ENCODE data around the gene MON1A.

MON1A gene

DNA sequence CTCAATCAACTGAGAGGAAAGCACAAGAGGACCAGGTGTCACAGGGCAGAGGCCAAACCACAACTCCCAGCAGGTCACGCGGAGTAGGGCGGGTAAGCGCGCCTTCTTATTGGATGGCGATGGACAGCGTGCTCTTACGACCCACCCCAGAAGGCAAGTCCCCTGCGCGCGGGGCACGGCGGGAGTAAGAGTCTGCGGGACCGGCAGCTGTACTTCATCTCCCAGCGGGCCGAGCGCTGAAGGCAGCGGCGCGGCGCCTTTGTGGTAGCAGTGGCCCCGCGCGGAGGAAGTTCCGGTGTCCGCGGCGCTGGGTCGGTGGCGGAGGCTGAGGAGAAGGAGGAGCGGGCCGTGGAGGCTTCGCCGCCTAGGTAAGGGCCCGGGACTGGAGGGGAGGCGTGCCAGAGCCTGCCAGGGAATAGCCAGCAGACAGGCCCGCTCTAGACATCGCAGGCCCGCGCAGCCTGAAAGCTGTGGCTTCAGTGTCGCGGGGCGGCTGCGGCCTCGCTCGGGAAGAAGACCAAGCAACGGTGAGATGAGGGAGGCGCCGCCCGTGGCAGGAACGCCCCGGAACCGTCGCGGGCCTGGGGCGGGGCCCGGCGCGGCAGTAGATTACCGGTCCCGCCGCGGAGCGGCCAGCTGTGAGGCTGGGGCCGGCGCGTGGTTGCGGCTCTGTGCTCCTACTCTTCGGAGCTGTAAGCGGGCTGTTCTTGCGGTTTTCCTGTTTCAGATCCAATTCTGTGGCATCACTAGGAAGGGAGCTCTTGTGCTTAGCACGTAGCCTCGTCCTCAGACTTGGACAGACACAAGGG lies 10.5 kb upstream of the MON1A start, which contains the start of gene RBM6 (continued):
- TF ChIP-seq, protein P1, sequence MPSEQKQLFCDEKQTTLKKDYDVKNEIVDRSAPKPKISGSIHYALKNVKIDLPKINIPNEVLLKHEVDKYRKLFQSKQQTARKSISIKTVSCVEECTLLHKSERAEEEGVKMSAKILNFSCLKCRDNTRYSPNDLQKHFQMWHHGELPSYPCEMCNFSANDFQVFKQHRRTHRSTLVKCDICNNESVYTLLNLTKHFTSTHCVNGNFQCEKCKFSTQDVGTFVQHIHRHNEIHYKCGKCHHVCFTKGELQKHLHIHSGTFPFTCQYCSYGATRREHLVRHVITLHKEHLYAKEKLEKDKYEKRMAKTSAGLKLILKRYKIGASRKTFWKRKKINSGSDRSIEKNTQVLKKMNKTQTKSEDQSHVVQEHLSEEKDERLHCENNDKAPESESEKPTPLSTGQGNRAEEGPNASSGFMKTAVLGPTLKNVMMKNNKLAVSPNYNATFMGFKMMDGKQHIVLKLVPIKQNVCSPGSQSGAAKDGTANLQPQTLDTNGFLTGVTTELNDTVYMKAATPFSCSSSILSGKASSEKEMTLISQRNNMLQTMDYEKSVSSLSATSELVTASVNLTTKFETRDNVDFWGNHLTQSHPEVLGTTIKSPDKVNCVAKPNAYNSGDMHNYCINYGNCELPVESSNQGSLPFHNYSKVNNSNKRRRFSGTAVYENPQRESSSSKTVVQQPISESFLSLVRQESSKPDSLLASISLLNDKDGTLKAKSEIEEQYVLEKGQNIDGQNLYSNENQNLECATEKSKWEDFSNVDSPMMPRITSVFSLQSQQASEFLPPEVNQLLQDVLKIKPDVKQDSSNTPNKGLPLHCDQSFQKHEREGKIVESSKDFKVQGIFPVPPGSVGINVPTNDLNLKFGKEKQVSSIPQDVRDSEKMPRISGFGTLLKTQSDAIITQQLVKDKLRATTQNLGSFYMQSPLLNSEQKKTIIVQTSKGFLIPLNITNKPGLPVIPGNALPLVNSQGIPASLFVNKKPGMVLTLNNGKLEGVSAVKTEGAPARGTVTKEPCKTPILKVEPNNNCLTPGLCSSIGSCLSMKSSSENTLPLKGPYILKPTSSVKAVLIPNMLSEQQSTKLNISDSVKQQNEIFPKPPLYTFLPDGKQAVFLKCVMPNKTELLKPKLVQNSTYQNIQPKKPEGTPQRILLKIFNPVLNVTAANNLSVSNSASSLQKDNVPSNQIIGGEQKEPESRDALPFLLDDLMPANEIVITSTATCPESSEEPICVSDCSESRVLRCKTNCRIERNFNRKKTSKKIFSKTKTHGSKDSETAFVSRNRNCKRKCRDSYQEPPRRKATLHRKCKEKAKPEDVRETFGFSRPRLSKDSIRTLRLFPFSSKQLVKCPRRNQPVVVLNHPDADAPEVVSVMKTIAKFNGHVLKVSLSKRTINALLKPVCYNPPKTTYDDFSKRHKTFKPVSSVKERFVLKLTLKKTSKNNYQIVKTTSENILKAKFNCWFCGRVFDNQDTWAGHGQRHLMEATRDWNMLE (tag by site-specific recombination; conservative IDR thresholded peaks at IDR 0.05; ENCODE audit: low read depth) = peak; percentile 63
- no peak for TF ChIP-seq ZNF121 (tag by site-specific recombination; IDR thresholded peaks at IDR 0.05)
- peak; percentile 90; the same call in 1 of the 2 replicates for TF ChIP-seq KLF8 (tag by site-specific recombination; IDR thresholded peaks at IDR 0.05)
- TF ChIP-seq KLF10 (tag by site-specific recombination; IDR thresholded peaks at IDR 0.05) = no peak
- TF ChIP-seq, protein P2, sequence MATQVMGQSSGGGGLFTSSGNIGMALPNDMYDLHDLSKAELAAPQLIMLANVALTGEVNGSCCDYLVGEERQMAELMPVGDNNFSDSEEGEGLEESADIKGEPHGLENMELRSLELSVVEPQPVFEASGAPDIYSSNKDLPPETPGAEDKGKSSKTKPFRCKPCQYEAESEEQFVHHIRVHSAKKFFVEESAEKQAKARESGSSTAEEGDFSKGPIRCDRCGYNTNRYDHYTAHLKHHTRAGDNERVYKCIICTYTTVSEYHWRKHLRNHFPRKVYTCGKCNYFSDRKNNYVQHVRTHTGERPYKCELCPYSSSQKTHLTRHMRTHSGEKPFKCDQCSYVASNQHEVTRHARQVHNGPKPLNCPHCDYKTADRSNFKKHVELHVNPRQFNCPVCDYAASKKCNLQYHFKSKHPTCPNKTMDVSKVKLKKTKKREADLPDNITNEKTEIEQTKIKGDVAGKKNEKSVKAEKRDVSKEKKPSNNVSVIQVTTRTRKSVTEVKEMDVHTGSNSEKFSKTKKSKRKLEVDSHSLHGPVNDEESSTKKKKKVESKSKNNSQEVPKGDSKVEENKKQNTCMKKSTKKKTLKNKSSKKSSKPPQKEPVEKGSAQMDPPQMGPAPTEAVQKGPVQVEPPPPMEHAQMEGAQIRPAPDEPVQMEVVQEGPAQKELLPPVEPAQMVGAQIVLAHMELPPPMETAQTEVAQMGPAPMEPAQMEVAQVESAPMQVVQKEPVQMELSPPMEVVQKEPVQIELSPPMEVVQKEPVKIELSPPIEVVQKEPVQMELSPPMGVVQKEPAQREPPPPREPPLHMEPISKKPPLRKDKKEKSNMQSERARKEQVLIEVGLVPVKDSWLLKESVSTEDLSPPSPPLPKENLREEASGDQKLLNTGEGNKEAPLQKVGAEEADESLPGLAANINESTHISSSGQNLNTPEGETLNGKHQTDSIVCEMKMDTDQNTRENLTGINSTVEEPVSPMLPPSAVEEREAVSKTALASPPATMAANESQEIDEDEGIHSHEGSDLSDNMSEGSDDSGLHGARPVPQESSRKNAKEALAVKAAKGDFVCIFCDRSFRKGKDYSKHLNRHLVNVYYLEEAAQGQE (tag by site-specific recombination; IDR thresholded peaks at IDR 0.05) = no peak
- TF ChIP-seq ZNF391 (tag by site-specific recombination; IDR thresholded peaks at IDR 0.05; ENCODE audit: borderline replicate concordance, low read depth) = peak; percentile 59; the same call in 1 of the 2 replicates
- peak; percentile 89 for TF ChIP-seq KLF1 (tag by site-specific recombination; IDR thresholded peaks at IDR 0.05)
- peak; percentile 88 for TF ChIP-seq SP3 (tag by site-specific recombination; IDR thresholded peaks at IDR 0.05)
- TF ChIP-seq, protein P3, sequence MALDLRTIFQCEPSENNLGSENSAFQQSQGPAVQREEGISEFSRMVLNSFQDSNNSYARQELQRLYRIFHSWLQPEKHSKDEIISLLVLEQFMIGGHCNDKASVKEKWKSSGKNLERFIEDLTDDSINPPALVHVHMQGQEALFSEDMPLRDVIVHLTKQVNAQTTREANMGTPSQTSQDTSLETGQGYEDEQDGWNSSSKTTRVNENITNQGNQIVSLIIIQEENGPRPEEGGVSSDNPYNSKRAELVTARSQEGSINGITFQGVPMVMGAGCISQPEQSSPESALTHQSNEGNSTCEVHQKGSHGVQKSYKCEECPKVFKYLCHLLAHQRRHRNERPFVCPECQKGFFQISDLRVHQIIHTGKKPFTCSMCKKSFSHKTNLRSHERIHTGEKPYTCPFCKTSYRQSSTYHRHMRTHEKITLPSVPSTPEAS (tag by site-specific recombination; IDR thresholded peaks at IDR 0.05) = no peak
- no peak for TF ChIP-seq ZNF521 (tag by site-specific recombination; IDR thresholded peaks at IDR 0.05)
- TF ChIP-seq, protein P4, sequence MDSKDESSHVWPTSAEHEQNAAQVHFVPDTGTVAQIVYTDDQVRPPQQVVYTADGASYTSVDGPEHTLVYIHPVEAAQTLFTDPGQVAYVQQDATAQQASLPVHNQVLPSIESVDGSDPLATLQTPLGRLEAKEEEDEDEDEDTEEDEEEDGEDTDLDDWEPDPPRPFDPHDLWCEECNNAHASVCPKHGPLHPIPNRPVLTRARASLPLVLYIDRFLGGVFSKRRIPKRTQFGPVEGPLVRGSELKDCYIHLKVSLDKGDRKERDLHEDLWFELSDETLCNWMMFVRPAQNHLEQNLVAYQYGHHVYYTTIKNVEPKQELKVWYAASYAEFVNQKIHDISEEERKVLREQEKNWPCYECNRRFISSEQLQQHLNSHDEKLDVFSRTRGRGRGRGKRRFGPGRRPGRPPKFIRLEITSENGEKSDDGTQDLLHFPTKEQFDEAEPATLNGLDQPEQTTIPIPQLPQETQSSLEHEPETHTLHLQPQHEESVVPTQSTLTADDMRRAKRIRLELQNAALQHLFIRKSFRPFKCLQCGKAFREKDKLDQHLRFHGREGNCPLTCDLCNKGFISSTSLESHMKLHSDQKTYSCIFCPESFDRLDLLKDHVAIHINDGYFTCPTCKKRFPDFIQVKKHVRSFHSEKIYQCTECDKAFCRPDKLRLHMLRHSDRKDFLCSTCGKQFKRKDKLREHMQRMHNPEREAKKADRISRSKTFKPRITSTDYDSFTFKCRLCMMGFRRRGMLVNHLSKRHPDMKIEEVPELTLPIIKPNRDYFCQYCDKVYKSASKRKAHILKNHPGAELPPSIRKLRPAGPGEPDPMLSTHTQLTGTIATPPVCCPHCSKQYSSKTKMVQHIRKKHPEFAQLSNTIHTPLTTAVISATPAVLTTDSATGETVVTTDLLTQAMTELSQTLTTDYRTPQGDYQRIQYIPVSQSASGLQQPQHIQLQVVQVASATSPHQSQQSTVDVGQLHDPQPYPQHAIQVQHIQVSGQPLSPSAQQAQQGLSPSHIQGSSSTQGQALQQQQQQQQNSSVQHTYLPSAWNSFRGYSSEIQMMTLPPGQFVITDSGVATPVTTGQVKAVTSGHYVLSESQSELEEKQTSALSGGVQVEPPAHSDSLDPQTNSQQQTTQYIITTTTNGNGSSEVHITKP (tag by site-specific recombination; IDR thresholded peaks at IDR 0.05) = peak; percentile 38; the same call in 1 of the 2 replicates
- peak; percentile 94 for TF ChIP-seq TCF7L2 (IDR thresholded peaks at IDR 0.05; ENCODE audit: borderline replicate concordance, low read depth, low read length)
- TF ChIP-seq ZNF664 (tag by site-specific recombination; IDR thresholded peaks at IDR 0.05) = no peak
- TF ChIP-seq WT1 (tag by site-specific recombination; IDR thresholded peaks at IDR 0.05) = peak; percentile 53; the same call in 1 of the 2 replicates
- TF ChIP-seq ZNF843 (tag by site-specific recombination; IDR thresholded peaks at IDR 0.05) = no peak
- TF ChIP-seq OVOL3 (tag by site-specific recombination; IDR thresholded peaks at IDR 0.05) = 0 out of 2 replicates have a peak, but pooled peaks have one; percentile 51
- TF ChIP-seq ZNF549 (tag by site-specific recombination; IDR thresholded peaks at IDR 0.05) = no peak
- no peak for TF ChIP-seq ZNF529 (tag by site-specific recombination; IDR thresholded peaks at IDR 0.05; ENCODE audit: insufficient replicate concordance)
- TF ChIP-seq, protein P5, sequence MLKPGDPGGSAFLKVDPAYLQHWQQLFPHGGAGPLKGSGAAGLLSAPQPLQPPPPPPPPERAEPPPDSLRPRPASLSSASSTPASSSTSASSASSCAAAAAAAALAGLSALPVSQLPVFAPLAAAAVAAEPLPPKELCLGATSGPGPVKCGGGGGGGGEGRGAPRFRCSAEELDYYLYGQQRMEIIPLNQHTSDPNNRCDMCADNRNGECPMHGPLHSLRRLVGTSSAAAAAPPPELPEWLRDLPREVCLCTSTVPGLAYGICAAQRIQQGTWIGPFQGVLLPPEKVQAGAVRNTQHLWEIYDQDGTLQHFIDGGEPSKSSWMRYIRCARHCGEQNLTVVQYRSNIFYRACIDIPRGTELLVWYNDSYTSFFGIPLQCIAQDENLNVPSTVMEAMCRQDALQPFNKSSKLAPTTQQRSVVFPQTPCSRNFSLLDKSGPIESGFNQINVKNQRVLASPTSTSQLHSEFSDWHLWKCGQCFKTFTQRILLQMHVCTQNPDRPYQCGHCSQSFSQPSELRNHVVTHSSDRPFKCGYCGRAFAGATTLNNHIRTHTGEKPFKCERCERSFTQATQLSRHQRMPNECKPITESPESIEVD (tag by site-specific recombination; IDR thresholded peaks at IDR 0.05) = no peak
- TF ChIP-seq, protein P6, sequence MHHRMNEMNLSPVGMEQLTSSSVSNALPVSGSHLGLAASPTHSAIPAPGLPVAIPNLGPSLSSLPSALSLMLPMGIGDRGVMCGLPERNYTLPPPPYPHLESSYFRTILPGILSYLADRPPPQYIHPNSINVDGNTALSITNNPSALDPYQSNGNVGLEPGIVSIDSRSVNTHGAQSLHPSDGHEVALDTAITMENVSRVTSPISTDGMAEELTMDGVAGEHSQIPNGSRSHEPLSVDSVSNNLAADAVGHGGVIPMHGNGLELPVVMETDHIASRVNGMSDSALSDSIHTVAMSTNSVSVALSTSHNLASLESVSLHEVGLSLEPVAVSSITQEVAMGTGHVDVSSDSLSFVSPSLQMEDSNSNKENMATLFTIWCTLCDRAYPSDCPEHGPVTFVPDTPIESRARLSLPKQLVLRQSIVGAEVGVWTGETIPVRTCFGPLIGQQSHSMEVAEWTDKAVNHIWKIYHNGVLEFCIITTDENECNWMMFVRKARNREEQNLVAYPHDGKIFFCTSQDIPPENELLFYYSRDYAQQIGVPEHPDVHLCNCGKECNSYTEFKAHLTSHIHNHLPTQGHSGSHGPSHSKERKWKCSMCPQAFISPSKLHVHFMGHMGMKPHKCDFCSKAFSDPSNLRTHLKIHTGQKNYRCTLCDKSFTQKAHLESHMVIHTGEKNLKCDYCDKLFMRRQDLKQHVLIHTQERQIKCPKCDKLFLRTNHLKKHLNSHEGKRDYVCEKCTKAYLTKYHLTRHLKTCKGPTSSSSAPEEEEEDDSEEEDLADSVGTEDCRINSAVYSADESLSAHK (tag by site-specific recombination; IDR thresholded peaks at IDR 0.05) = no peak
